ENCODE results near the gene CAMKK1.

CAMKK1 gene

DNA sequence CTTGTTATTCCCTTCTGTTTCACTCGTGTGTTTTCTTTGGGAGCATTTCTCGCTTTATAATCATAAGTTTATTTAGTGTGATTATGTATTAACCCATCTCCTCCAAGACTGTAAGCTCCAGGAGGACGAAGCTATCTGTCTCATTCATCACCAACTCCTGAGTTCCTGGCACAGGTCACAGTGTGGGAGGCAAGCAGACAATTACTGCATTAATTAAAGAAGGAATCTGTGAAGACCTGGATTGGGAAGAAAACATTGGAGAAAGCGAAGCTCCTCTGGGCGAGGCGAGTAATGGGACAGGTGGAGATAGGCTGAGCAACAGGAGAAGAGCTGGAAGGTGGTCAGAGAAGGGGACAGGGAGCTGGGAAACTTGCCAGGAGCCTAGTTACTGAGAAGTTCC, 7.8 kb upstream of the CAMKK1 start:
- Histone ChIP-seq H3K79me2 (ENCODE audit: insufficient read depth, low read length) (no peaks in the 10 kb centered on the region), H3K36me3 (ENCODE audit: insufficient read depth, low read length) (no peaks in the 10 kb centered on the region), H3K27me3 (ENCODE audit: insufficient read depth, low read length, poor library complexity) (no peaks in the 10 kb centered on the region), H3K4me1 (ENCODE audit: insufficient read depth, low read length) (peaks cover 12% of the 10 kb centered on the region; the same call in 1 of the 2 replicates), H3K4me2 (ENCODE audit: insufficient read depth, low read length) (no peak overlapping the region), H4K20me1 (ENCODE audit: insufficient read depth, low read length) (no peaks in the 10 kb centered on the region), H2AFZ (ENCODE audit: low read depth, low read length) (no peak overlapping the region), H3K9ac (ENCODE audit: low read depth, low read length) (no peak overlapping the region), H3K27ac (ENCODE audit: low read length) (no peak overlapping the region), H3K9me3 (ENCODE audit: insufficient read depth, low read length, severe bottlenecking) (no peaks in the 10 kb centered on the region), H3K4me3 (ENCODE audit: low read depth in 1 of 2, low read length in 2 of 2) (no peak overlapping the region)
- TF ChIP-seq, protein P1, sequence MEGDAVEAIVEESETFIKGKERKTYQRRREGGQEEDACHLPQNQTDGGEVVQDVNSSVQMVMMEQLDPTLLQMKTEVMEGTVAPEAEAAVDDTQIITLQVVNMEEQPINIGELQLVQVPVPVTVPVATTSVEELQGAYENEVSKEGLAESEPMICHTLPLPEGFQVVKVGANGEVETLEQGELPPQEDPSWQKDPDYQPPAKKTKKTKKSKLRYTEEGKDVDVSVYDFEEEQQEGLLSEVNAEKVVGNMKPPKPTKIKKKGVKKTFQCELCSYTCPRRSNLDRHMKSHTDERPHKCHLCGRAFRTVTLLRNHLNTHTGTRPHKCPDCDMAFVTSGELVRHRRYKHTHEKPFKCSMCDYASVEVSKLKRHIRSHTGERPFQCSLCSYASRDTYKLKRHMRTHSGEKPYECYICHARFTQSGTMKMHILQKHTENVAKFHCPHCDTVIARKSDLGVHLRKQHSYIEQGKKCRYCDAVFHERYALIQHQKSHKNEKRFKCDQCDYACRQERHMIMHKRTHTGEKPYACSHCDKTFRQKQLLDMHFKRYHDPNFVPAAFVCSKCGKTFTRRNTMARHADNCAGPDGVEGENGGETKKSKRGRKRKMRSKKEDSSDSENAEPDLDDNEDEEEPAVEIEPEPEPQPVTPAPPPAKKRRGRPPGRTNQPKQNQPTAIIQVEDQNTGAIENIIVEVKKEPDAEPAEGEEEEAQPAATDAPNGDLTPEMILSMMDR (IDR thresholded peaks at IDR 0.05; ENCODE audit: borderline replicate concordance, extremely low read depth, low read length, poor library complexity, severe bottlenecking) = no peak
- no peak for TF ChIP-seq EZH2 (IDR thresholded peaks at IDR 0.05; ENCODE audit: borderline replicate concordance, low read depth, low read length, severe bottlenecking)
- no peak for DNase-seq
- ATAC-seq (ENCODE audit: insufficient read depth, low read depth) = no peak

DNA sequence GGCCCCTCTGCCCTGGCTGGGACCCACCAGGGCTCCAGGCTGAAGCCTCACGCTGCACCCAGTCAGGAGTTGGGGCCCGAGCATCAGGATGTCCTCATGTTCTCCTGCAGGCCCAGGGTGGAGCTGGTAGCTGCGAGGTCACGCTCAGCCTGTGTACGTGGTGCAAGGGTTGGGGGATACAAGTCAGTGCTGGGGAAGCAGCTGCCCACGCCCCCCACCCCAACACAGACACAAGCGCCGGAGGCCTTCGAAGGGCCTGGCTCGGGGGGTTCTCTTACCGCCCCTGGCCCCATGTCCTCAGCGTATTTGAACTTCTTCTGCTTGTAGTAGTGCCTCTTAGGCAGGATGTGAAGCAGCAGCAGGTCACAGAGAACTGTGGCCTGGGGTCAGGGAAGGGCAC, 4.9 kb upstream of the CAMKK1 start:
- Histone ChIP-seq H3K4me2 (ENCODE audit: insufficient read depth, low read length) (no peak overlapping the region), H4K20me1 (ENCODE audit: insufficient read depth, low read length) (no peaks in the 10 kb centered on the region), H3K9ac (ENCODE audit: low read depth, low read length) (no peak overlapping the region), H3K36me3 (ENCODE audit: insufficient read depth, low read length) (no peaks in the 10 kb centered on the region), H3K27me3 (ENCODE audit: insufficient read depth, low read length, poor library complexity) (no peaks in the 10 kb centered on the region), H3K79me2 (ENCODE audit: insufficient read depth, low read length) (no peaks in the 10 kb centered on the region), H3K27ac (ENCODE audit: low read length) (no peak overlapping the region), H3K4me3 (ENCODE audit: low read depth in 1 of 2, low read length in 2 of 2) (no peak overlapping the region), H2AFZ (ENCODE audit: low read depth, low read length) (no peak overlapping the region), H3K9me3 (ENCODE audit: insufficient read depth, low read length, severe bottlenecking) (no peaks in the 10 kb centered on the region), H3K4me1 (ENCODE audit: insufficient read depth, low read length) (peaks cover 10% of the 10 kb centered on the region)
- TF ChIP-seq EZH2 (IDR thresholded peaks at IDR 0.05; ENCODE audit: borderline replicate concordance, low read depth, low read length, severe bottlenecking) = no peak
- TF ChIP-seq, protein P1 (IDR thresholded peaks at IDR 0.05; ENCODE audit: borderline replicate concordance, extremely low read depth, low read length, poor library complexity, severe bottlenecking) = no peak
- DNase-seq = no peak
- no peak for ATAC-seq (ENCODE audit: insufficient read depth, low read depth)

DNA sequence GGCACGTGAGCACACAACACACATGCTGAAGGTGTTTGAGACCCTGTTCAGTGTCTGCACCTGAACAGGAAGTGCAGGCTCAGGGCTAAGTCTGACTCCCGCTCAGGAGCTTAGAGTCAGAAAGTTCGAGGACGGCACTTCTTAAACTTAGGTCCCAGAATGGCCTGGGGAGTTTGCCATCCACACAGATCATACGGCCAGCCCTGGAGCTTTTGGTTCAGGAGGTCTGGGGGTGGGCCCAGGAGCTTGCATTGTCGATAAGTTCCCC, 4.0 kb upstream of the CAMKK1 start:
- Histone ChIP-seq H3K4me1 (ENCODE audit: insufficient read depth, low read length) (peaks cover 18% of the 10 kb centered on the region), H3K4me2 (ENCODE audit: insufficient read depth, low read length) (no peak overlapping the region), H3K9ac (ENCODE audit: low read depth, low read length) (no peak overlapping the region), H3K27me3 (ENCODE audit: insufficient read depth, low read length, poor library complexity) (no peaks in the 10 kb centered on the region), H3K79me2 (ENCODE audit: insufficient read depth, low read length) (no peaks in the 10 kb centered on the region), H3K9me3 (ENCODE audit: insufficient read depth, low read length, severe bottlenecking) (no peaks in the 10 kb centered on the region), H4K20me1 (ENCODE audit: insufficient read depth, low read length) (no peaks in the 10 kb centered on the region), H3K36me3 (ENCODE audit: insufficient read depth, low read length) (no peaks in the 10 kb centered on the region), H3K27ac (ENCODE audit: low read length) (no peak overlapping the region), H2AFZ (ENCODE audit: low read depth, low read length) (no peak overlapping the region), H3K4me3 (ENCODE audit: low read depth in 1 of 2, low read length in 2 of 2) (no peak overlapping the region)
- no peak for TF ChIP-seq EZH2 (IDR thresholded peaks at IDR 0.05; ENCODE audit: borderline replicate concordance, low read depth, low read length, severe bottlenecking)
- TF ChIP-seq, protein P1 (IDR thresholded peaks at IDR 0.05; ENCODE audit: borderline replicate concordance, extremely low read depth, low read length, poor library complexity, severe bottlenecking) = no peak
- DNase-seq = no peak
- ATAC-seq (ENCODE audit: insufficient read depth, low read depth) = no peak

Data from DND-41 (cell line).